ENCODE data around the gene DGKB.

GRCh38 chr7:14590206-14590605 lies 312.3 kb downstream of the DGKB start:
- no peak for TF ChIP-seq GATA2 (IDR thresholded peaks at IDR 0.05; ENCODE audit: low read depth, low read length)
- no peak for TF ChIP-seq GATA3 (IDR thresholded peaks at IDR 0.05; ENCODE audit: low read depth, low read length)
